Adrenal gland (tissue), 12 donors: ENCODE data around the gene PNPLA2. TPM values are rescaled to one million over a fixed set of nuclear protein-coding genes. Genes with fewer than 3 reads are reported as not detected.

Source experiments
- DNase-seq, 7 donors: peaks; one replicate each; pipeline ENCODE4 v3.0.0-alpha.2; 2019 to 2020
- H3K27ac ChIP-seq, 5 donors: fragments of 200-600 bp; sonication (generic) in 4 of 5; 1 replicate in 3 of 5; 2 replicates in 2 of 5; pipeline versions ENCODE4 v1.5.1 to v1.8.0; 2016 to 2020; ENCODE audit warnings: mild to moderate bottlenecking in 1 of 5
- H3K27me3 ChIP-seq: fragments of 200-600 bp; 2 replicates; pipeline ENCODE4 v1.8.0; 2021
- H3K36me3 ChIP-seq, 2 donors: fragments of 200-600 bp; replicated peaks in 1 of 2; 1 replicate in 1 of 2; 2 replicates in 1 of 2; pipeline versions ENCODE4 v1.5.1 to v1.8.0; 2018 to 2022
- H3K4me1 ChIP-seq, 2 donors: fragments of 200-600 bp; replicated peaks in 1 of 2; 1 replicate in 1 of 2; 2 replicates in 1 of 2; pipeline versions ENCODE4 v1.5.1 to v1.8.0; 2018 to 2021
- H3K4me3 ChIP-seq, 4 donors: fragments of 200-600 bp; sonication (generic) in 3 of 4; one replicate each; pipeline ENCODE4 v1.5.1; 2016 to 2018
- H3K9me3 ChIP-seq, 3 donors: fragments of 200-600 bp; sonication (generic) in 1 of 3; replicated peaks in 1 of 3; 1 replicate in 2 of 3; 2 replicates in 1 of 3; pipeline versions ENCODE4 v1.5.1 to v1.8.0; 2016 to 2021
- CTCF ChIP-seq, 6 experiments: fragments of 450-650 bp in 4 of 6; fragments of 200-600 bp in 2 of 6; sonication (generic) in 1 of 6; IDR thresholded peaks; 1 replicate in 5 of 6; 2 replicates in 1 of 6; pipeline versions ENCODE4 v1.5.1 to v1.8.0; 2016 to 2021; ENCODE audit warnings: antibody characterized with exemption in 6 of 6, mild to moderate bottlenecking in 2 of 6, moderate library complexity in 1 of 6
- POLR2A ChIP-seq, 2 donors: fragments of 450-650 bp; IDR thresholded peaks; one replicate each; pipeline ENCODE4 v1.6.1; 2017; ENCODE audit warnings: antibody characterized with exemption in 2 of 2, mild to moderate bottlenecking in 2 of 2, moderate library complexity in 1 of 2
- WGBS, 4 donors: extraction: QIAGEN DNeasy Blood & Tissue Kit in 2 of 4; methylation state at CpG; one replicate each; pipeline versions ENCODE4 v1.1.5 to v1.1.7; 2013 to 2017; 5-methylcytosine and 5-hydroxymethylcytosine counted together
- intact Hi-C, 2 donors: fragments of 100-400 bp; cut with DNase I; formaldehyde crosslinking; loops; one replicate each; pipeline versions ENCODE4 v1.14.1 to v1.15.0; 2022 to 2023
- polyA plus RNA-seq, 3 donors: library from polyadenylated mRNA; stranded (reverse); fragments of 200-250 nt in 2 of 3; fragments of 350-450 nt in 1 of 3; fragmentation: Illumina TruSeq in 1 of 3; extraction: RNeasy Lipid Tissue Mini Kit (QIAGEN cat#74804) in 1 of 3; gene quantifications; one replicate each; pipeline ENCODE4 v1.2.3, GENCODE V29; 2013 to 2014
- total RNA-seq, 9 donors: library from RNA; depleted of rRNA in 4 of 9; stranded (reverse); fragments of >200 nt in 4 of 9; fragments of 120-200 nt in 1 of 9; fragmentation: NEBNext Ultra II Directional in 1 of 9; extraction: Animal tissue kit (Norgen Biotek cat#: 25700) in 1 of 9; gene quantifications; one replicate each; pipeline versions ENCODE4 v1.1.0 to v1.2.4, GENCODE V29; 2013 to 2023
- donor health status: healthy with polysubstance abuse.
- donor health status: Bipolar disorder and iron deficiency.
- donor health status: DM: yes; HTN: yes; CAD: no.
- donor health status: DM: no; HTN: no; CAD: no.
- donor health status: DM: no; HTN: no; CAD: no.
- donor health status: DM: yes; HTN: yes; CAD: no.

Gene PNPLA2
- total and polyA plus RNA-seq, 12 donors: 24.1 to 403 (median 124) TPM

- Histone ChIP-seq H3K9me3 (no peaks in the 10 kb centered on the region), H3K4me1 (peaks cover 15 to 18% of the 10 kb centered on the region in 2 donors), H3K27me3 (peaks cover 12% of the 10 kb centered on the region), H3K36me3 (peaks cover 0 to 6% of the 10 kb centered on the region in 2 donors), H3K4me3 (no peak overlapping the region), H3K27ac (no peak overlapping the region)
- intact Hi-C loops: no loop called here
- DNase-seq: no peak
- 94 to 96% (median 95%) methylated on average over 21 to 49 of the region's 49 CpGs for WGBS, 4 donors
- TF ChIP-seq CTCF (IDR thresholded peaks at IDR 0.05) (no peak), POLR2A (IDR thresholded peaks at IDR 0.05) (no peak)
Measured at GRCh38 chr11:791658-792534, 26.8 kb upstream of the PNPLA2 start.

- H3K36me3 ChIP-seq: peaks cover 0 to 6% of the 10 kb centered on the region in 2 donors
- DNase-seq: no peak
- WGBS, 4 donors: 92 to 100% (median 93%) methylated on average over 3 to 15 of the region's 15 CpGs
- H3K9me3 ChIP-seq: no peaks in the 10 kb centered on the region
- H3K27ac ChIP-seq: no peak overlapping the region
- peaks cover 10% of the 10 kb centered on the region for H3K27me3 ChIP-seq
- intact Hi-C loops: no loop called here
- no peak overlapping the region for H3K4me3 ChIP-seq
- TF ChIP-seq POLR2A (IDR thresholded peaks at IDR 0.05) (no peak), CTCF (IDR thresholded peaks at IDR 0.05) (no peak)
- H3K4me1 ChIP-seq: peaks cover 20 to 22% of the 10 kb centered on the region in 2 donors
Measured at GRCh38 chr11:792535-792821, 26.2 kb upstream of the PNPLA2 start.

- no peak for TF ChIP-seq CTCF (IDR thresholded peaks at IDR 0.05)
- no peak for TF ChIP-seq POLR2A (IDR thresholded peaks at IDR 0.05)
- peaks cover 20 to 23% of the 10 kb centered on the region in 2 donors for H3K4me1 ChIP-seq
- intact Hi-C loops: no loop called here
- H3K27ac ChIP-seq: no peak overlapping the region
- 84 to 95% (median 92%) methylated on average over 3 to 13 of the region's 13 CpGs for WGBS, 4 donors
- no peak overlapping the region for H3K4me3 ChIP-seq
- peaks cover 0 to 6% of the 10 kb centered on the region in 2 donors for H3K36me3 ChIP-seq
- H3K27me3 ChIP-seq: peaks cover 8% of the 10 kb centered on the region
- H3K9me3 ChIP-seq: no peaks in the 10 kb centered on the region
- no peak for DNase-seq
Measured at GRCh38 chr11:792873-793272, 25.8 kb upstream of the PNPLA2 start.

- H3K4me3 ChIP-seq: no peak overlapping the region
- no peaks in the 10 kb centered on the region for H3K9me3 ChIP-seq
- peaks cover 8% of the 10 kb centered on the region for H3K27me3 ChIP-seq
- TF ChIP-seq POLR2A (IDR thresholded peaks at IDR 0.05) (no peak), CTCF (IDR thresholded peaks at IDR 0.05) (no peak)
- peaks cover 20 to 26% of the 10 kb centered on the region in 2 donors for H3K4me1 ChIP-seq
- peaks cover 0 to 6% of the 10 kb centered on the region in 2 donors for H3K36me3 ChIP-seq
- DNase-seq: no peak
- no peak overlapping the region for H3K27ac ChIP-seq
- WGBS, 4 donors: 79 to 92% (median 86%) methylated on average over 2 to 7 of the region's 7 CpGs
- intact Hi-C loops: no loop called here
Measured at GRCh38 chr11:793556-793955, 25.2 kb upstream of the PNPLA2 start.
